GM12864 (cell line): Measurements from ENCODE around the gene DPEP1.

Experiments used
- DNase-seq: peaks from one replicate; pipeline ENCODE4 v3.0.0-alpha.2; 2011; ENCODE audit warnings: low read depth
- H3K4me3 ChIP-seq: 2 replicates; pipeline ENCODE4 v1.5.1; 2011; ENCODE audit warnings: mild to moderate bottlenecking, low read depth, low read length, control low read depth
- CTCF ChIP-seq: IDR thresholded peaks from 2 replicates; pipeline ENCODE4 v1.5.1; 2011; ENCODE audit warnings: low read depth, mild to moderate bottlenecking, moderate library complexity, low read length, control low read depth, inconsistent platforms; ENCODE audit errors: missing control alignments

DPEP1 gene

GRCh38 chr16:89642574-89642973 lies 29.1 kb downstream of the DPEP1 start:
- no peak for DNase-seq
- H3K4me3 ChIP-seq: no peak overlapping the region
- no peak for TF ChIP-seq CTCF

DNA sequence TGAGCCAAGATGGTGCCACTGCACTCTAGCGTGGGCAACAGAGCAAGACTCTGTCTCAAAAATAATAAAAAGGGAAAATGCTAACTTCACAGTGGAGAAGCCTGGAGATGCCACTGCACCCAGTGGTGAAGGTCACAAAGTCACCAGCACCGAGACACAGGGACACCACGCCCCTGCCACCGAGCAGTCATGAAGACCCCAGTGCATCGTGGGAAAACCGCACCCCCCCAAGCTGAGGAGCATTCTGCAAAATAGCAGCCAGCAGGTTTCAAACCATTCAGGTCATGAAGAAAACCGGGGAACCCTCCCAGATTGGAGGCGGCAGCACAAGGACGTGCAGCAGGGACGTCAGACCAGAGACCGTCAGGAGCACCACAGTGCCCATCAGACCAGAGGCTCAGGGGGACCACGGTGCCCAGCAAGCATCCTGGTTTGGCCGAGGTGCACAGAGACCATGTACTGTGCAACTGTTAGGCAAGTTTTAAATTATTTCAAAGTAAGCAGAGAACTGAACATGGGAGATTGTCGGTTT lies 30.4 kb downstream of the DPEP1 start:
- H3K4me3 ChIP-seq: no peak overlapping the region
- TF ChIP-seq CTCF: no peak
- DNase-seq: no peak

GRCh38 chr16:89645122-89645521 lies 31.7 kb downstream of the DPEP1 start:
- TF ChIP-seq CTCF: no peak
- no peak for DNase-seq
- H3K4me3 ChIP-seq: no peak overlapping the region

GRCh38 chr16:89646270-89646669 lies 32.8 kb downstream of the DPEP1 start:
- DNase-seq: no peak
- H3K4me3 ChIP-seq: no peak overlapping the region
- TF ChIP-seq CTCF: no peak

GRCh38 chr16:89646906-89647305 lies 33.5 kb downstream of the DPEP1 start:
- no peak for DNase-seq
- no peak for TF ChIP-seq CTCF

DNA sequence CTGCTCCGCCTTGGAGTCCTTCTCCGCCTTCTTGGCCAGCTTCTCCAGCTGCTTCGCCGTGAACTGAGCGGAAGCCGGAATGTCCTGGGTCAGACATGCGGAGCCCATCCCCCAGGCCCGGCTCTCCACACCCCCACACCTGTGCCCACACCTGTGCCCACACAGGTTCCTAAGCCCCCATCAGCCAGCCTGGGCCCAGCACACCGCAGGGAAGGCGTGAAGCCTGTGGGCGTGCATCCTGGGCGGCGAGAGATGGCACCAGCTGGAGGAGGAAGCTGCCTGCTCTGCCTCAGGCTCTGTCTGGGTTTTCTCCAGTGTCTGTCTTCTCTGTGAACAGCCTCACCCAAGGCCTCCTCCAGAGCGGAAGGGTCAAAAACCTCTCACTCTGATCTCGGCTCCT lies 38.1 kb downstream of the DPEP1 start:
- no peak for TF ChIP-seq CTCF
- H3K4me3 ChIP-seq: no peak overlapping the region
- DNase-seq: no peak

More at GRCh38 chr16:89646906-89647305, 33.5 kb downstream of the DPEP1 start:
- no peak overlapping the region for H3K4me3 ChIP-seq

- DNase-seq: no peak
- no peak for TF ChIP-seq CTCF
- no peak overlapping the region for H3K4me3 ChIP-seq
These were observed 40.3 kb downstream of the DPEP1 start for GRCh38 chr16:89653656-89654295.
